Neural cell (in vitro differentiated cells): ENCODE measurements around the gene GBP4.

ENCODE experiments used
- EP300 ChIP-seq: fragments of 450-650 bp; conservative IDR thresholded peaks from 2 replicates; pipeline ENCODE4 v1.6.1; 2014; ENCODE audit warnings: antibody characterized with exemption, mild to moderate bottlenecking, moderate library complexity; ENCODE audit not compliant: poor library complexity, severe bottlenecking
- SMC3 ChIP-seq: fragments of 450-650 bp; conservative IDR thresholded peaks from 2 replicates; pipeline ENCODE4 v1.6.1; 2014; ENCODE audit warnings: antibody characterized with exemption, mild to moderate bottlenecking, moderate library complexity; ENCODE audit not compliant: poor library complexity
- TF ChIP-seq, protein P1 (sequence below): fragments of 450-650 bp; IDR thresholded peaks from 2 replicates; pipeline ENCODE4 v1.5.1; 2014; ENCODE audit warnings: antibody characterized with exemption, mild to moderate bottlenecking, moderate library complexity; ENCODE audit not compliant: poor library complexity, severe bottlenecking

GRCh38 chr1:89200663-89201062, 1.9 kb upstream of the GBP4 start:
- TF ChIP-seq EP300, result no peak
- TF ChIP-seq, protein P1, sequence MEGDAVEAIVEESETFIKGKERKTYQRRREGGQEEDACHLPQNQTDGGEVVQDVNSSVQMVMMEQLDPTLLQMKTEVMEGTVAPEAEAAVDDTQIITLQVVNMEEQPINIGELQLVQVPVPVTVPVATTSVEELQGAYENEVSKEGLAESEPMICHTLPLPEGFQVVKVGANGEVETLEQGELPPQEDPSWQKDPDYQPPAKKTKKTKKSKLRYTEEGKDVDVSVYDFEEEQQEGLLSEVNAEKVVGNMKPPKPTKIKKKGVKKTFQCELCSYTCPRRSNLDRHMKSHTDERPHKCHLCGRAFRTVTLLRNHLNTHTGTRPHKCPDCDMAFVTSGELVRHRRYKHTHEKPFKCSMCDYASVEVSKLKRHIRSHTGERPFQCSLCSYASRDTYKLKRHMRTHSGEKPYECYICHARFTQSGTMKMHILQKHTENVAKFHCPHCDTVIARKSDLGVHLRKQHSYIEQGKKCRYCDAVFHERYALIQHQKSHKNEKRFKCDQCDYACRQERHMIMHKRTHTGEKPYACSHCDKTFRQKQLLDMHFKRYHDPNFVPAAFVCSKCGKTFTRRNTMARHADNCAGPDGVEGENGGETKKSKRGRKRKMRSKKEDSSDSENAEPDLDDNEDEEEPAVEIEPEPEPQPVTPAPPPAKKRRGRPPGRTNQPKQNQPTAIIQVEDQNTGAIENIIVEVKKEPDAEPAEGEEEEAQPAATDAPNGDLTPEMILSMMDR, result no peak
- TF ChIP-seq SMC3, result no peak
